NCI-H2196 (cell line): Measurements from ENCODE around the gene FIBCD1.
A peak's percentile ranks its signal among the peaks of the same experiment; 100 is the strongest.
"Not testable (repeated sequence)": the region's sequence is repeated elsewhere in the genome, so short reads cannot be mapped to it uniquely, and the experiment has no call there.

Source experiments
- DNase-seq: peaks from one replicate; lab custom pipeline; 2025; ENCODE audit not compliant: unreplicated experiment; lab: John Stamatoyannopoulos, UW

Gene FIBCD1

GRCh38 chr9:130954925-130955324 lies 15.9 kb upstream of the FIBCD1 start:
- DNase-seq = not testable (repeated sequence)

- DNase-seq = no peak
Measured at GRCh38 chr9:130954317-130954716, 15.3 kb upstream of the FIBCD1 start.

- no peak for DNase-seq
Measured at GRCh38 chr9:130952065-130952762, 13.2 kb upstream of the FIBCD1 start.

GRCh38 chr9:130950039-130950311 lies 10.9 kb upstream of the FIBCD1 start:
- no peak for DNase-seq

- no peak for DNase-seq
Measured at GRCh38 chr9:130949188-130950038, 10.4 kb upstream of the FIBCD1 start.

GRCh38 chr9:130948266-130948665 lies 9.2 kb upstream of the FIBCD1 start:
- no peak for DNase-seq

- DNase-seq = no peak
Measured at GRCh38 chr9:130947618-130948140, 8.6 kb upstream of the FIBCD1 start.

- no peak for DNase-seq
Measured at GRCh38 chr9:130946766-130947617, 7.9 kb upstream of the FIBCD1 start.

GRCh38 chr9:130945173-130945572 lies 6.1 kb upstream of the FIBCD1 start:
- no peak for DNase-seq

GRCh38 chr9:130944510-130945058 lies 5.5 kb upstream of the FIBCD1 start:
- DNase-seq = no peak

- DNase-seq = no peak
Measured at GRCh38 chr9:130943777-130944176, 4.7 kb upstream of the FIBCD1 start.

- DNase-seq = no peak
Measured at GRCh38 chr9:130943221-130943620, 4.2 kb upstream of the FIBCD1 start.

GRCh38 chr9:130942679-130943078 lies 3.6 kb upstream of the FIBCD1 start:
- no peak for DNase-seq

GRCh38 chr9:130942084-130942483 lies 3.0 kb upstream of the FIBCD1 start:
- DNase-seq = no peak

GRCh38 chr9:130940693-130941576 lies 1.9 kb upstream of the FIBCD1 start:
- peak; percentile 81 for DNase-seq

GRCh38 chr9:130940027-130940549 lies 1.0 kb upstream of the FIBCD1 start:
- no peak for DNase-seq

GRCh38 chr9:130939405-130940026 lies 469 bp upstream of the FIBCD1 start:
- peak; percentile 10 for DNase-seq

- no peak for DNase-seq
Measured at GRCh38 chr9:130938184-130938651, 829 bp downstream of the FIBCD1 start.
